Left ventricle myocardium inferior (tissue), 1 donor: Measurements from ENCODE around the gene MIEF2. TPM values are rescaled to one million over a fixed set of nuclear protein-coding genes. Genes with fewer than 3 reads are reported as not detected.

ENCODE experiments used
- DNase-seq: peaks from one replicate; pipeline ENCODE4 v3.0.0-alpha.2; 2020
- H3K27ac ChIP-seq: fragments of 200-600 bp; replicated peaks from 2 replicates; pipeline ENCODE4 v1.8.0; 2021
- H3K27me3 ChIP-seq: fragments of 200-600 bp; 2 replicates; pipeline ENCODE4 v1.8.0; 2021; ENCODE audit warnings: low read depth
- H3K36me3 ChIP-seq: fragments of 200-600 bp; 2 replicates; pipeline ENCODE4 v1.8.0; 2021
- H3K4me1 ChIP-seq: fragments of 200-600 bp; 2 replicates; pipeline ENCODE4 v1.8.0; 2021
- H3K4me3 ChIP-seq: fragments of 200-600 bp; 2 replicates; pipeline ENCODE4 v1.8.0; 2021; ENCODE audit warnings: mild to moderate bottlenecking, moderate library complexity
- H3K9me3 ChIP-seq: fragments of 200-600 bp; replicated peaks from 2 replicates; pipeline ENCODE4 v1.8.0; 2021
- CTCF ChIP-seq: fragments of 200-600 bp; IDR thresholded peaks from 2 replicates; pipeline ENCODE4 v1.8.0; 2021; ENCODE audit warnings: antibody characterized with exemption, mild to moderate bottlenecking, borderline replicate concordance
- intact Hi-C: fragments of 100-400 bp; cut with micrococcal nuclease; formaldehyde crosslinking; loops from one replicate; pipeline ENCODE4 v1.11.0; 2022
- total RNA-seq: library from RNA; stranded (reverse); fragmentation: NEBNext Ultra II Directional; extraction: Animal tissue kit (Norgen Biotek cat#: 25700); gene quantifications from one replicate; pipeline ENCODE4 v1.2.1, GENCODE V29; 2021
- donor health status: DM: no; HTN: yes; CAD: no; lungs with severe emphysema.

Gene MIEF2
- total RNA-seq, 1 donor from 2014 or later = 37.0 TPM

- H3K9me3 ChIP-seq = no peaks in the 10 kb centered on the region
- no peaks in the 10 kb centered on the region for H3K27me3 ChIP-seq
- intact Hi-C loops = no loop called here
- peak overlapping the region; percentile 78 for H3K27ac ChIP-seq
- no peak for TF ChIP-seq CTCF
- peaks cover 27% of the 10 kb centered on the region for H3K4me1 ChIP-seq
- H3K36me3 ChIP-seq = no peaks in the 10 kb centered on the region
- no peak overlapping the region for H3K4me3 ChIP-seq
- no peak for DNase-seq
Measured at GRCh38 chr17:18224053-18224386, 36.4 kb upstream of the MIEF2 start.

- Histone ChIP-seq H3K36me3 (no peaks in the 10 kb centered on the region), H3K27me3 (no peaks in the 10 kb centered on the region), H3K27ac (peak overlapping the region; percentile 78), H3K4me3 (peak overlapping the region; percentile 77), H3K9me3 (no peaks in the 10 kb centered on the region), H3K4me1 (peaks cover 22% of the 10 kb centered on the region)
- intact Hi-C loops = no loop called here
- no peak for TF ChIP-seq CTCF
- DNase-seq = peak; percentile 42
Measured at GRCh38 chr17:18224387-18225120, 35.9 kb upstream of the MIEF2 start.

GRCh38 chr17:18225121-18225641 is 35.3 kb upstream of the MIEF2 start, which contains the start of gene LLGL1:
Gene LLGL1 (plus strand): TSS chr17:18225635. CDS start chr17:18225683, 48 bp downstream.
- Histone ChIP-seq H3K9me3 (no peaks in the 10 kb centered on the region), H3K27me3 (no peaks in the 10 kb centered on the region), H3K27ac (peak within 1 kb of the TSS; percentile 78), H3K36me3 (no peaks in the 10 kb centered on the region), H3K4me3 (peak within 1 kb of the TSS; percentile 77), H3K4me1 (peaks cover 21% of the 10 kb centered on the region)
- DNase-seq = peak; percentile 98
- TF ChIP-seq CTCF = no peak
- intact Hi-C loops = no loop called here

GRCh38 chr17:18225642-18226283 is 34.7 kb upstream of the MIEF2 start:
- H3K27ac ChIP-seq = peak overlapping the region; percentile 64
- intact Hi-C loops = no loop called here

More at GRCh38 chr17:18225642-18226283, 34.7 kb upstream of the MIEF2 start:
- H3K4me3 ChIP-seq = peak overlapping the region; percentile 77
- peaks cover 21% of the 10 kb centered on the region for H3K4me1 ChIP-seq
- no peak for DNase-seq
- no peak for TF ChIP-seq CTCF
- no peaks in the 10 kb centered on the region for H3K27me3 ChIP-seq
- no peaks in the 10 kb centered on the region for H3K36me3 ChIP-seq
- H3K9me3 ChIP-seq = no peaks in the 10 kb centered on the region
